ENCODE results near the gene SPATS2.

Gene SPATS2

GRCh38 chr12:49440035-49440434, 72.8 kb downstream of the SPATS2 start:
- DNase-seq (ENCODE audit: low read depth in 2 of 2) = no peak
- no peak overlapping the region for H3K4me3 ChIP-seq (replicated peaks in 1 of 2; ENCODE audit: low read depth in 2 of 2, low read length in 2 of 2)
- TF ChIP-seq CTCF (IDR thresholded peaks at IDR 0.05; ENCODE audit: low read depth, low read length) = no peak

- no peak for DNase-seq (ENCODE audit: low read depth in 2 of 2)
- no peak for TF ChIP-seq CTCF (IDR thresholded peaks at IDR 0.05; ENCODE audit: low read depth, low read length)
- no peak overlapping the region for H3K4me3 ChIP-seq (replicated peaks in 1 of 2; ENCODE audit: low read depth in 2 of 2, low read length in 2 of 2)
Measured at GRCh38 chr12:49442915-49443314, 75.7 kb downstream of the SPATS2 start.

DNA sequence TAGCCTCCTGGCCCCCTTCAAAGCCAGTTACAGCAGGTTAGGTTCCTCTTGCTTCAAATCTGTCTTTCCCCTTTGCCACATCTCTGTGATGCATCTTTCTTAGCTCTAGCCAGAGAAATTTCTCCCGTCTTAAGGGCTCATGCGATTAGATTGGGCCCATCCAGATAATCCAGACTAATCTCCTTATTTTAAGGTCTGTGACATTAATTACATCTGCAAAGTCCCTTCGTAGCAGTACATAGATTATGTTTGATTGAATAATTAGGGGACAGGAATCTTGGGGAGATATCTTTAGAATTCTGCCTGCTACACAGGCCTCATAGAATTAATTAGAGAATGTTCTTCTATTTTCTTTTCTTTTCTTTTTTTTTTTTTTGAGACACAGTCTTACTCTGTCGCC, 79.3 kb downstream of the SPATS2 start:
- no peak for TF ChIP-seq CTCF (IDR thresholded peaks at IDR 0.05; ENCODE audit: low read depth, low read length)
- no peak overlapping the region for H3K4me3 ChIP-seq (replicated peaks in 1 of 2; ENCODE audit: low read depth in 2 of 2, low read length in 2 of 2)
- DNase-seq (ENCODE audit: low read depth in 2 of 2) = no peak

GRCh38 chr12:49448858-49449257, 81.6 kb downstream of the SPATS2 start:
- no peak overlapping the region for H3K4me3 ChIP-seq (replicated peaks in 1 of 2; ENCODE audit: low read depth in 2 of 2, low read length in 2 of 2)
- DNase-seq (ENCODE audit: low read depth in 2 of 2) = no peak
- no peak for TF ChIP-seq CTCF (IDR thresholded peaks at IDR 0.05; ENCODE audit: low read depth, low read length)

DNA sequence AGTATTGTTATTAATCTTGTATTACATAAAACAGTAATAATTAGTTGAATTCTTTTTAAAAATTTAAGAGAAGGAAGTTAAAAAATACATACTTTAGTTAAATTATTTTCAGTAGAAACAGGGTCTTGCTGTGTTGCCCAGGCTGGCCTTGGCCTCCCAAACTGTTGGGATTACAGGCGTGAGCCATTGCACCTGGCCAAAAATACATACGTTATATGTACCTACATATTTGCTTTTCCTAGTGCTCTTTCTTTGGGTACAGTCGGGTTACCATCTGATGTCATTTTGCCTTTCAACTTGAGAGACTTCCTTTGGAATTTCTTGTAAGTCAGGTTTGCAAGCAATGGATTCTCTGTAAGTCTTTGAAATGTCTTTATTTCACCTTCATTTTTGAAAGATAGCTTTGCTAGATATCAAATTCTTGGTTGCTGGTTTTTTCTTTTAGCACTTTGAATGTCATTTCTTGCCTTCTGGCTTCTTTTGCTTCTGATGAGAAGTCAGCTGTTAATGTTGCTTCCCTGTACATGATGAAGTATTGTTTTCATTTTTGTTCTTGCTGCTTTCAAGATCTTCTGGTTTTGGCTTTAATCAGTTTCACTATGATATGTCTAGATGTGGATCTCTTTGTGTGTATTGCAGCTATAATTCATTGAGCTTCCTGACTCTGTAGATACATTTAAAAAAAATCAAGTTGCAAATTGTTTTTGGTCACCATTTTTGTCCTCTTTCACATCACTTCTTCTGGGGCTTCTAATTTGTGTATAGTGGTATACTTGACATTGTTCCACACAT, 84.4 kb downstream of the SPATS2 start:
- no peak for DNase-seq (ENCODE audit: low read depth in 2 of 2)
- H3K4me3 ChIP-seq (replicated peaks in 1 of 2; ENCODE audit: low read depth in 2 of 2, low read length in 2 of 2) = no peak overlapping the region
- TF ChIP-seq CTCF (IDR thresholded peaks at IDR 0.05; ENCODE audit: low read depth, low read length) = no peak

GRCh38 chr12:49455501-49455900, 88.2 kb downstream of the SPATS2 start:
- no peak for TF ChIP-seq CTCF (IDR thresholded peaks at IDR 0.05; ENCODE audit: low read depth, low read length)
- no peak overlapping the region for H3K4me3 ChIP-seq (replicated peaks in 1 of 2; ENCODE audit: low read depth in 2 of 2, low read length in 2 of 2)
- DNase-seq (ENCODE audit: low read depth in 2 of 2) = no peak
